Choroid plexus epithelial cell (primary cell): ENCODE results near the gene RETREG1.
A peak's percentile ranks its signal among the peaks of the same experiment; 100 is the strongest.

Experiments used
- DNase-seq: peaks from one replicate; pipeline ENCODE4 v3.0.0-alpha.2; 2010; ENCODE audit warnings: low read depth
- H3K4me3 ChIP-seq: 2 replicates; pipeline ENCODE4 v1.5.1; 2011; ENCODE audit warnings: low read depth, mild to moderate bottlenecking, control low read depth, low read length, moderate library complexity
- CTCF ChIP-seq: conservative IDR thresholded peaks from 2 replicates; pipeline ENCODE4 v1.5.1; 2011; ENCODE audit warnings: low read depth, mild to moderate bottlenecking, control low read depth, inconsistent platforms, low read length, moderate library complexity

RETREG1 gene

GRCh38 chr5:16593628-16594027 lies 23.2 kb downstream of the RETREG1 start:
- H3K4me3 ChIP-seq, result no peak overlapping the region
- peak; percentile 31 for DNase-seq
- TF ChIP-seq CTCF, result no peak

DNA sequence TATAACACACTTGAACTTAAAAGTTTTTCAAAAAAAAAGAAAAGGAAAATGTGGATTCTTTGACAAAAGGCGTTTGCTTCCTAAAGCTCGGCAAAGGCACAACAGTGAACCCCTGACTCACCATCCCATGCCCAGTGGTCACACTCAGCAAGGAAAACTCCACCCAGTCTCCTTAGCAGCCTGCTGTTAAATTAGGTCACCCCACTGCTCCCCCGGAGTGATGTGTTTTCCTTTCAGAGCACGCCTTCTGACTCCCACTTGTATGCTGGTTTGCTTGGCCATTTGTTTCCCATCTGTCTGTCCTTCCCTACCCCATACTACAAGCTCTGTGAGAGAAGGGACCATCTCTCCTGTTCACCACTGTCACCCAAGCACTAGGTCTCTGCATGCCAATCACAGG lies 23.8 kb downstream of the RETREG1 start:
- H3K4me3 ChIP-seq, result no peak overlapping the region
- no peak for TF ChIP-seq CTCF
- DNase-seq, result peak; percentile 85

- H3K4me3 ChIP-seq, result no peak overlapping the region
- no peak for TF ChIP-seq CTCF
- DNase-seq, result no peak
Observed at GRCh38 chr5:16592255-16592654, 24.5 kb downstream of the RETREG1 start.

GRCh38 chr5:16590685-16591084 lies 26.1 kb downstream of the RETREG1 start:
- no peak for DNase-seq
- no peak for TF ChIP-seq CTCF
- no peak overlapping the region for H3K4me3 ChIP-seq

DNA sequence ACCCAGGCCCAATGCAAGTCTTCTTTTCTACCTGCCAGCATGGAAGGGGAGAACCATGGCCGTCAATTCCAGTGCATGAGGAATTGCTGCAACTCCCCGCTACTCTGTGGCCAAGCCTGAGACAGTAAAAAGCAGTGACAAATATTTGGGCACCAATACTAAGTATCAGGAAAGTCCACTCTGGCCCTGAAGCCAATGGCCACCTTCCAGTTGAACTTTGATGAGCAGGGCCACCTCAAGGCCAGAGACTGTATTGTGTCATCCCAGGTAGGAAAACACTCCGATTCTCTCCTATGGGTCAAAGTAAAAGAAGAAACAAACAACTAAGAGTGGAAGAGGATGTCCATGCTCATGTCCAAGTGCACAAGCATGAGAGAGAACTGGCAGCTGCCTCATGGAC lies 27.1 kb downstream of the RETREG1 start:
- no peak for DNase-seq
- TF ChIP-seq CTCF, result no peak

DNA sequence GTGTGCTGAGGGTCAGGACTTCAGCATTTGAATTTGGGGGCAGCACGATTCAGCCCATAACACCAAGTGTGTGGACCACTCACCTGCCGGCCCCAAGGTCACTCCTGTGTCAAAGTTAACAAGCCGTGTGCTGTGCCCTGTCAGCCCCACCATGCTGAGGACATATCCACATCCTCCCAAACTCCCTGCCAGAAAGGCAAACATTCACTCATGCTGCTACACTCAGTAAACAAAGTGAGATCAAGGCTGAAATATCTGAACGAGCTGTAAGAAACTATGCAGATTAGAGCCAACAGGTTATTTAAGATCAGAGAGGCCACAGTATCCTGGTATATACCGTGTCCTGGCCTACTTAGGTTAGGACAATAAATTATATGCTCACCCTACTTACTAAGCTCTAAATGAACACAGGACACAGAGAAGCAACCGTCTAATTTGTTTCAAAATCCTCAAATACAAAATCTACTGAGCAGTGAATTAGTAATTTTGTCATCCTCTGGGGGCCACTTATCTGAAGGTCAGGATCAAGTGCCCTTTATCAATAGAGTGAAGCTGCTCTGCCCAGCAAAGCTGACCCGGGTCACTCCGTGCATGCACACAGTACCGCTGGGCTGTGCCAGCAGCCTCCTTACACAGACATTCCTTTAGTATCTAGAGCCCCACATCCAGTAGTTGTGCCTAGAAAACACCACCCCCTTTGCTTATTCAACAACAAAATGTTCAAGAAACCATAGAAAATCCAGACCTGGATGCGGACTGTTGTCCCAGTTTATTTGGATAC lies 28.2 kb downstream of the RETREG1 start:
- no peak for DNase-seq
- TF ChIP-seq CTCF, result no peak
- H3K4me3 ChIP-seq, result no peak overlapping the region

More for the DNA sequence above, 27.1 kb downstream of the RETREG1 start:
- no peak overlapping the region for H3K4me3 ChIP-seq

DNA sequence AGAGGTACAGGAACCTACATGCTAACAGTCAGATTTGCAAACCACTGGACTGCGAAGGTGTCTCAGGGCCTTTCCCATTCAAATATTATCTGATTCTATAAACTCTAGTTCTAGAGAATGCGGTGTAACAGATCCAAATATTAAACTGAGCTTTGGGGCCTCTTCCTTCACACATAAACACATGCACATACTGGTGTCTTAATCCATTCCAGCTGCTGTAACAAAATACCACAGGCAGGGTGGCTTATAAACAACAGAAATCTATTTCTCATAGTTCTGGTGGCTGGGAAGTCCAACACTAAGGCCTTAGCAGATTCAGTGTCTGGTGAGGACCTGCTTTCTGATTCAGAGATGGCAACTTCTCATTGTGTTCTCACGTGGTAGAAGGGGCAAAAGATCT lies 30.2 kb downstream of the RETREG1 start:
- no peak for TF ChIP-seq CTCF
- no peak overlapping the region for H3K4me3 ChIP-seq
- no peak for DNase-seq
